HG02943 (cell line): ENCODE results near the gene SYNE3.
A peak's percentile ranks its signal among the peaks of the same experiment; 100 is the strongest.

ENCODE experiments used
- ATAC-seq: cut with Tn5 transposase; IDR thresholded peaks from one replicate; pipeline ENCODE4 v1.9.1; 2021; ENCODE audit warnings: mild to moderate bottlenecking, low read depth, moderate library complexity; ENCODE audit not compliant: unreplicated experiment

The SYNE3 gene

GRCh38 chr14:95507701-95508103 is 8.7 kb downstream of the SYNE3 start:
- ATAC-seq, result no peak

- ATAC-seq, result no peak
Measured at GRCh38 chr14:95507174-95507573, 9.3 kb downstream of the SYNE3 start.

DNA sequence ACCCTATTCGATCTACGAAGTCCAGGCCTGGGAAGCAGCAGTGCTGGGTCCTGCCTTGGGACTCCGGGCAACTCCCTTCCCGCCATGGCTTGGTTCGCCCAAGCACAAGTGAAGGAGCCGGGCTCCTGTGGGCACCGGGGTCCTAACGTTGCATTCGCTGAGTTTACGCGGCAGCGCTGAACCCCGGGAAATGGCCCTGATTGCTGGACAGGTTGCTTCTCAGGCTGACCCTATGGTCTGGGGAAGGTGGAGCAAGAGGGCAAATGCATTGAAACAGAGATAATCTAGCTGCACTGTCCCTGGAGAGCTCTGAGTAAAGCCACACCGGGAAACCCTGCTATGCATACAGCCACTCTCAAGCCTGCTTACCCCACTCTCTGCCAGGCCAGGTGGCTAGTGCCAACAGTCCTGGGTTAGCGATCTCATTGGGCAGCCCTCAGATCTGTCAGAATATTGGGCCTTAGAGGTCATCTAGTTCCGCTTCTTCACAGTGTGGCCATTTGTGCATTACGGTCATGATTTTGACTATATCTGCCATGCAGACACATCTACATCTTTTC is 11.3 kb downstream of the SYNE3 start:
- no peak for ATAC-seq

- no peak for ATAC-seq
Measured at GRCh38 chr14:95504135-95505029, 12.1 kb downstream of the SYNE3 start.

DNA sequence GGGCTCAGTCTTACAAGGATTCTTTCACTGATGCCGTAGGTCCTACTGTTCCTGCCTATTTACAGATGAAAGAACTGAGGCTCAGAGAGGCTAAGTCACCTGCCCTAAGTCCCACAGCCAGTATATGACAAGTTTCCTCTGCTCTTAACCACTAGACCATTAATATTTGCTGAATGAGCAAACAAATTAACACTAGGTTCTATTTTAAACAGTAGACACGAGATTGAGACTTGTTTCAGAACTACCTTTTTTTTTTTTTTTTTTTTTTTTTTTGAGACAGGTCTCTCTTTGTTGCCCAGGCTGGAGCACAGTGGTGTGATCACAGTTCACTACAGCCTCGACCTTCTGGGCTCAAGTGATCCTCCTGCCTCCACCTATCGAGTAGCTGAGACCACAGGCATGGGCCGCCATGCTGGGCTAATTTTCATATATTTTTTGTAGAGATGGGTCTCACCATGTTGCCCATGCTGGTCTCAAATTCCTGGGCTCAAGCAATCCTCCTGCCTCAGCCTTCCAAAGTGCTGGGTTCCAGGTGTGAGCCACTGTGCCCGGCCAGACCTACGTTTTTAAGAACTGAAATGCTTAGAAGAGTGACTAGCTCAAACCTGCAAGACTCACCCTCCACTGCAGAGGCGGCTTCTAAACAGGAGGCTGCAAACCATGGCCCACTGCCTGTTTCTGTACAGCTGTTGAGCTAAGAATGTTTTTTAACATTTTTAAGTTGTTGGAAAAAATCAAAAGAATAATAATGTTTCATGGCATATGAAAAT is 12.9 kb downstream of the SYNE3 start:
- ATAC-seq, result peak; percentile 56

DNA sequence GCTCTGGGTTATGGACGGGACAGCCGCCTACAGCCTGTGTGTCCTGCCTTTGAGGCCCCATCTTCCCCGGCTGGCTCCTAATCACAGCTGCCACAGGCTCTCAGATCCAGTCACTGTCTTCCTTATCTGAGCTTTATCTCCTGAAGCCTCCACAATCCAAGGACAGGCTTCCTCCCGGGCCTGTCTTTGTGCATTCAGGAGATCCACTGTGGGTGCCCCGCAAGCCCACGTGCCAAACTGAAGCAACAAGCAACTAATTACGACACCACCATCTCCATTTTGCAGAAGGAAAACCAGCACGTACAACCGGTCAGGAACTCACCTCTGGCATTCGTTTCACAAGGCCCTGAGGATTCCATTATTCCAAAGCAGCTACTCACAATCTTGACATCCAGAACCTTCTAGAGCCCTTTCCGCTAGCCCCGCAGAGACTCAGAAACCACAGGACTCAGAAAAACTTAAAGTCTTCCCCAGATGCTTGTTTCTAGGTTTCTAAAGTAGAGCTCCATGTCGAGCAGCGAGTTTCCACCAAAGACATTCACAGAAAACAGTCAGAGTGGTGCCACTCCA is 14.0 kb downstream of the SYNE3 start:
- ATAC-seq, result no peak

- no peak for ATAC-seq
Measured at GRCh38 chr14:95500772-95501401, 15.6 kb downstream of the SYNE3 start.

DNA sequence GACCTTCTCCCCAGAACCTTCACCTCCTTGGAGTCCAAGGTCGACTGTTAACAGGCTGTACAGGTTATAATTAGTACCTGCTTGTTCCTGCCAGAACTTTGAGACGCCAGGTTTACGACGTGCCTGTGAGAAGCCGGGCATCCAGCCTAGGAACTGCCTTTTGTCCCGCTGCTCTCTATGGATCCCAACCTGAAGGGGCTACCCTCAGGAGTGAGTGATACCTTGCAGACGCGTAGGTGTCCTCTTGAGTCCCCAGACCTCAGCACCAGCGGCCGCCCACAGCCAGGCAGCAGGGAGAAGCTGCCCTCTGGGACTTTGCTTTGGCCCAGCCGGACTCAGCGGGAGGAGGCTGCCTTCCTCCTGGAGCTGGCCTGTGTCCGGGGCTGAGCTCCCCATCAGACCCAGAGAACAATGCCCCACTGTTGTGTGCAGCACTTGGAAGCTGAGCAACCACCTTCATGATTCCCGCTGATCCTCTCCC is 16.2 kb downstream of the SYNE3 start:
- ATAC-seq, result no peak

DNA sequence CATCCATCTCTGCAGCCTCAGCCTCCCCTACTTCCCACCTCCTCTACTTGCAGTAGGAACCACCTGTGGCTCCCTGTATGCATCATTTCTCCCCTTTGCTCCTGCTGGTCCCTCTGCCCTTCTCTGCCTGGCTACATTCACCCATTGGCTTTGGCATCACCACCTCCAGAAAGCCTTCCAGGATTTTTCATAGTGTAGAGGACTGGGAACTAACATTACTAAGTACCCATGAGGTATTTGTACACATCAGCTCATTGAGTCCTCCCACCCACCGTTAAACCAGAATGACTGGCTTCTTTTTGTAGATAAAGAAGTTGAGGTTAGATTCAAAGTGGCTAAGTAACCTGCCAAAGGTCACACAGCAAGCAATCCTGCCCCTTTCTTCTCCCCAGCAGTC is 17.1 kb downstream of the SYNE3 start:
- ATAC-seq, result no peak

GRCh38 chr14:95498622-95499353 is 17.7 kb downstream of the SYNE3 start:
- no peak for ATAC-seq

- no peak for ATAC-seq
Measured at GRCh38 chr14:95497561-95498011, 18.9 kb downstream of the SYNE3 start.

- ATAC-seq, result no peak
Measured at GRCh38 chr14:95496690-95497259, 19.7 kb downstream of the SYNE3 start.

DNA sequence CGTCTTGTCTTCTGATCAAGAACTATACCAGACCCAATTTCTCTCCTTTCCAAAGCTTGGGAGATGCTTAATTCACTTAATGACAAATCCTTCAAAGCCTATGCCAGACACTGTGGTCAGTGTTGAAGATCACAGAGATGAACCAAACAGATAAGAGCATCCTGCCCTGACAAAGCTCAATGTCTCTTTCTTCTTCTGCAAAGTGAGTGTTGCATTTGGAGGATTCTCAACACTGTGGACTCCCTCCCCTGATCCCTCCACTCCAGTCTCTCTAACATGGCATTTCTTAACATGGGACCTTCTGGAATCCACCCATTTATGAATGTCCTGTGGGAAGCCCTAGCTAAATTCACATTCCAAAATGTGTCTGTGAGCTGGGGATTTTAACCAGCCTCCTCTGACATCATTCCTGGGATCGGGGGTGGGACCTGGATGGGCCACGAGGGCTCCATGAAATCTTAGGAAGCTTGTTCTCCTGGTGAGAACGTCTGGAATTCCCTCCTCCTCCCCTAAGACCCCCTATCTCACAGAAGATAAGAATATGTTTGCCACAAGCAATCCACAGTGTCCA is 20.3 kb downstream of the SYNE3 start:
- peak; percentile 30 for ATAC-seq

DNA sequence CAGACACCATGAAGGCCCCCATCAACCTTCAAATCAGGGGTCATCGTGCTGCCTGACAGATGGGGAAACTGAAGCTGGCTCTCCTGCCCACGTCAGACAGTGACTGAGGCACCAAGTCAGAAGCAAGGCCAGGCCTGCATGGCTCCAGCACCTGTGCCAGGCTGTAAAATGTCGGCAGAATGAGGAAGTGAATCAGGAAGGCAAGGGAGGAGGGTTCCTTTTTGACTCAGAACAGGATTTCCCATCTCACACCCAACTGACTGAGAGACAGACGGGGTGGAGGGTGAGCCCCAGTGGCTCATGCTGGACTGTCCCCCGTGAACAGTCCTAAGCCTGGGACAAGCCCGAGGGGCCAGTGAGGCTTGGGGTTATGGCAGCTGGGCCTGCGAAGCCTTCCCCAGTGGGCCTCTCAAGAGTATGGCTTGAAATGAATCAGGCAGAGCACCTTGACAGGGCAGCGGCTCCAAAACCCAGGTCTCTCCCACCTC is 20.9 kb downstream of the SYNE3 start:
- peak; percentile 89 for ATAC-seq

DNA sequence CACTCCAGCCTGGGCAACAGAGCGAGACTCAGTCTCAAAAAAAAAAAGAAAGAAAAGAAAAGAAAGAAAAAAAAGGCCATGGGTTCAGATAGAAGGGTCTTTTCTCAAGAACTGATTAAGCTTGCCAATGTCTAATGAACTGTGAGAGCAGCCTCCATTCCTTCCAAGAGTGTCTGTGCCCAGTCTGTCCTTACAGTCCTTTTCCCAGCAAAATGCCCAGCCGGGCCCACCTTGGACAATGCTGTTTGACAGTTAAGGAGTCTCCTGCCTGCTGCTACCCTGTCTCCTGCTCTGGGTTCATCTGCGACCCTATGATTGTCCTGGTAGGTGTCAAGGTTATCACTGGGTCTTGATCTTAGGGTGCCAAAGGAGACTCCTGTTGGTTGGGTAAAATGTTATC is 21.4 kb downstream of the SYNE3 start:
- ATAC-seq, result no peak

DNA sequence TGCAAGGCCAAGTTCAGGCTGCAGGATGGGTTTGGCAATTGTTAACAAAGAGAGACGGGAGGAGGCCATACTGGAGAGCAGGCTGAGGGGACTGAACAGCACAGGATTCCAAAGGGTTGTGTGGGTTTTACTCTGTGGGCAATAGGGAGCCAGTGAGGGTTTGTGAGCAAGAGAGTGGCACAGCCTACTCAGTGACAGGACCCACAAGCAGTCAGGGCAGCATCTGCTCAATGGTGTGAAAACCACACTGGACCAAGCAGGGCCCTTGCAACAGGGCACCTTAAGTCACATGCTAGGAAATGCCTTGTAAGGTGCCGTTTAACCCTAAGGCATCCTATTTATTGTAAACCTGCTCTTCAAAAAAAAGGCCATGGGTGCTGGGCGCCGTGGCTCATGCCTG is 22.0 kb downstream of the SYNE3 start:
- no peak for ATAC-seq

DNA sequence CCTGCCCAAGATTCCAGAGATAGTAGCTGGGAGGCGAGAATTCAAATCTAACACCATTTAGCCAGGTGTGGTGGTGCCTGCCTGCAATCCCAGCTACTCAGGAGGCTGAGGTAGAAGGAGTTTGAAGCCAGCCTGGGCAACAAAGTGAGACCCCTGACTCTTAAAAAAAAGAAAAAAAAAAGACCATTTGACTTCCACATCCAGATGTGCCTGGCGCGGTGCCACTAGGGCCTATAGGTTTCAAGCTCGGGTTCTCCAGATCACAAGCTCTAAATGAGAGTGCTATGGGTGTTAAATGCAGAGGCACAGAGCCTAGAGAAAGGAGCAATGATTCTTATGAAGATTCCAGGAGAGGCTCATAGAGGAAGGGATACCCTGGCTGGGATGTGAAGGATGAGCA is 22.5 kb downstream of the SYNE3 start:
- no peak for ATAC-seq

- no peak for ATAC-seq
Measured at GRCh38 chr14:95493503-95493902, 22.9 kb downstream of the SYNE3 start.
